ENCODE data around the gene RNF180.
"Not testable (repeated sequence)": the region's sequence is repeated elsewhere in the genome, so short reads cannot be mapped to it uniquely, and the experiment has no call there.

Gene RNF180

GRCh38 chr5:64347309-64347708 is 181.7 kb downstream of the RNF180 start:
- Histone ChIP-seq H3K27ac (no peak overlapping the region), H3K4me3 (no peak overlapping the region)
- TF ChIP-seq CTCF (IDR thresholded peaks at IDR 0.05) = no peak
- DNase-seq (ENCODE audit: low spot score) = no peak

- DNase-seq (ENCODE audit: low spot score) = no peak
- H3K4me3 ChIP-seq = no peak overlapping the region
- no peak for TF ChIP-seq CTCF (IDR thresholded peaks at IDR 0.05)
- H3K27ac ChIP-seq = no peak overlapping the region
Observed at GRCh38 chr5:64364426-64364825, 198.8 kb downstream of the RNF180 start.

GRCh38 chr5:64384765-64385164 is 219.1 kb downstream of the RNF180 start:
- H3K27ac ChIP-seq = no peak overlapping the region
- TF ChIP-seq CTCF (IDR thresholded peaks at IDR 0.05) = no peak
- H3K4me3 ChIP-seq = no peak overlapping the region
- no peak for DNase-seq (ENCODE audit: low spot score)

- H3K27ac ChIP-seq = no peak overlapping the region
- no peak for TF ChIP-seq CTCF (IDR thresholded peaks at IDR 0.05)
- H3K4me3 ChIP-seq = no peak overlapping the region
- DNase-seq (ENCODE audit: low spot score) = no peak
Observed at GRCh38 chr5:64397552-64397951, 231.9 kb downstream of the RNF180 start.

GRCh38 chr5:64398735-64399134 is 233.1 kb downstream of the RNF180 start:
- not testable (repeated sequence) for H3K27ac ChIP-seq; H3K4me3 ChIP-seq; DNase-seq (ENCODE audit: low spot score)

GRCh38 chr5:64407103-64407825 is 241.6 kb downstream of the RNF180 start:
- not testable (repeated sequence) for H3K4me3 ChIP-seq; H3K27ac ChIP-seq; DNase-seq (ENCODE audit: low spot score)

GRCh38 chr5:64417390-64417789 is 251.7 kb downstream of the RNF180 start:
- TF ChIP-seq CTCF (IDR thresholded peaks at IDR 0.05) = no peak
- H3K27ac ChIP-seq = no peak overlapping the region

GRCh38 chr5:64418013-64418412 is 252.4 kb downstream of the RNF180 start:
- Histone ChIP-seq H3K27ac (no peak overlapping the region), H3K4me3 (no peak overlapping the region)
- DNase-seq (ENCODE audit: low spot score) = no peak
- TF ChIP-seq CTCF (IDR thresholded peaks at IDR 0.05) = no peak

More at GRCh38 chr5:64417390-64417789, 251.7 kb downstream of the RNF180 start:
- no peak overlapping the region for H3K4me3 ChIP-seq
- DNase-seq (ENCODE audit: low spot score) = no peak
